IPS DF 4.7 (cell line): ENCODE data around the gene CD40LG.

Experiments used
- DNase-seq: peaks from one replicate; pipeline ENCODE4 v3.0.0-alpha.2; 2013; ENCODE audit warnings: low spot score; ENCODE audit errors: extremely low read depth

Gene CD40LG

GRCh38 chrX:136694431-136695087, 46.6 kb downstream of the CD40LG start:
- no peak for DNase-seq

GRCh38 chrX:136697156-136697555, 49.2 kb downstream of the CD40LG start:
- DNase-seq: no peak

- no peak for DNase-seq
Measured at GRCh38 chrX:136708348-136708747, 60.4 kb downstream of the CD40LG start.
